RPMI8226 (cell line): Measurements from ENCODE around the gene SLC12A6.

Experiments
- DNase-seq: peaks from one replicate; pipeline ENCODE4 v3.0.0-alpha.2; 2015

Gene SLC12A6

GRCh38 chr15:34327906-34328305 lies 9.7 kb downstream of the SLC12A6 start:
- no peak for DNase-seq

GRCh38 chr15:34325368-34325767 lies 12.2 kb downstream of the SLC12A6 start:
- DNase-seq = no peak

- no peak for DNase-seq
Observed at GRCh38 chr15:34324933-34325332, 12.6 kb downstream of the SLC12A6 start.

- DNase-seq = no peak
Observed at GRCh38 chr15:34323217-34323616, 14.4 kb downstream of the SLC12A6 start.

GRCh38 chr15:34318277-34319079 lies 19.1 kb downstream of the SLC12A6 start:
- DNase-seq = no peak

- DNase-seq = no peak
Observed at GRCh38 chr15:34314491-34315490, 22.8 kb downstream of the SLC12A6 start.

GRCh38 chr15:34311563-34311962 lies 26.0 kb downstream of the SLC12A6 start:
- DNase-seq = no peak

- DNase-seq = no peak
Observed at GRCh38 chr15:34304613-34305012, 33.0 kb downstream of the SLC12A6 start.

GRCh38 chr15:34301058-34301457 lies 36.5 kb downstream of the SLC12A6 start:
- DNase-seq = no peak

GRCh38 chr15:34297059-34297458 lies 40.5 kb downstream of the SLC12A6 start:
- DNase-seq = no peak

- no peak for DNase-seq
Observed at GRCh38 chr15:34292621-34293020, 45.0 kb downstream of the SLC12A6 start.

- no peak for DNase-seq
Observed at GRCh38 chr15:34284937-34285336, 52.6 kb downstream of the SLC12A6 start.

- DNase-seq = no peak
Observed at GRCh38 chr15:34282384-34282783, 55.2 kb downstream of the SLC12A6 start.

- DNase-seq = no peak
Observed at GRCh38 chr15:34280193-34280592, 57.4 kb downstream of the SLC12A6 start.

- DNase-seq = no peak
Observed at GRCh38 chr15:34279368-34279767, 58.2 kb downstream of the SLC12A6 start.

- no peak for DNase-seq
Observed at GRCh38 chr15:34275721-34276120, 61.9 kb downstream of the SLC12A6 start.

- DNase-seq = no peak
Observed at GRCh38 chr15:34275154-34275553, 62.4 kb downstream of the SLC12A6 start.

GRCh38 chr15:34271493-34271892 lies 66.1 kb downstream of the SLC12A6 start:
- DNase-seq = no peak

- DNase-seq = no peak
Observed at GRCh38 chr15:34266751-34267150, 70.8 kb downstream of the SLC12A6 start.

GRCh38 chr15:34264076-34264475 lies 73.5 kb downstream of the SLC12A6 start:
- no peak for DNase-seq

- no peak for DNase-seq
Observed at GRCh38 chr15:34262362-34262761, 75.2 kb downstream of the SLC12A6 start.

GRCh38 chr15:34259566-34259965 lies 78.0 kb downstream of the SLC12A6 start:
- DNase-seq = no peak

GRCh38 chr15:34258151-34258550 lies 79.4 kb downstream of the SLC12A6 start:
- DNase-seq = no peak

GRCh38 chr15:34252545-34252944 lies 85.0 kb downstream of the SLC12A6 start:
- no peak for DNase-seq
